Upper lobe of left lung (tissue), 4 donors: Measurements from ENCODE around the gene AMER2.

Experiments used
- CTCF ChIP-seq, 6 experiments: fragments of 450-650 bp in 4 of 6; fragments of 200-600 bp in 2 of 6; sonication (generic) in 2 of 6; IDR thresholded peaks; one replicate each; pipeline ENCODE4 v1.5.1; 2016 to 2019; ENCODE audit warnings: antibody characterized with exemption in 6 of 6
- EP300 ChIP-seq, 4 donors: sonication (generic); formaldehyde crosslinking; IDR thresholded peaks; one replicate each; pipeline ENCODE4 v1.5.1; 2017; ENCODE audit warnings: antibody characterized with exemption in 4 of 4, control low read depth in 2 of 4
- POLR2A ChIP-seq, 4 donors: fragments of 450-650 bp; IDR thresholded peaks; one replicate each; pipeline ENCODE4 v1.5.1; 2016 to 2017; ENCODE audit warnings: antibody characterized with exemption in 4 of 4, mild to moderate bottlenecking in 2 of 4
- POLR2AphosphoS5 ChIP-seq, 2 donors: sonication (generic); formaldehyde crosslinking; IDR thresholded peaks; one replicate each; pipeline ENCODE4 v1.5.1; 2017; ENCODE audit warnings: antibody characterized with exemption in 2 of 2

DNA sequence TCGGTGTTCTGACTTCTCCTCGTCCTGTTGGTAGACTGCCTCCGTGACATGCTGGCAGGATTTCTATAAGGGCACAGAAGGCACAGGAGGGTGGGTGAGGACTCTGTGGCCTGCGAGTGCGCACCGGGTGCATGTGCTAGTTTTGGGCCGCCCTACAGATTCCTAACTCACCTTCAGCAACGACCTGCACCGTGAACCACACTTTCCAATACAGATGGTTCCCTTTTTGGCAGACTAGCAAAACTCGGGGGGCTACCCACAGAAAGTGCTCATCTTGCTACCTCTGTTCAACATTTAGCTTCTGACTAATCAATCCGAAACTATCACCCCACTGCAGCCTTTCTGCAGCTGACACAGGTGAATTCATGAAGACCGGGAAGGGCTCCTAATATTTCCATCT is 14.1 kb upstream of the AMER2 start:
- no peak for TF ChIP-seq CTCF (IDR thresholded peaks at IDR 0.05)
- no peak for TF ChIP-seq POLR2AphosphoS5 (IDR thresholded peaks at IDR 0.05)
- TF ChIP-seq POLR2A (IDR thresholded peaks at IDR 0.05), result no peak
- TF ChIP-seq EP300 (IDR thresholded peaks at IDR 0.05), result no peak
